ENCODE measurements around the gene MRPL14.

Gene MRPL14

GRCh38 chr6:44080561-44081521 lies 46.4 kb downstream of the MRPL14 start:
- DNase-seq (ENCODE audit: low read depth, low spot score): no peak

GRCh38 chr6:44079672-44080071 lies 47.6 kb downstream of the MRPL14 start:
- no peak for DNase-seq (ENCODE audit: low read depth, low spot score)

DNA sequence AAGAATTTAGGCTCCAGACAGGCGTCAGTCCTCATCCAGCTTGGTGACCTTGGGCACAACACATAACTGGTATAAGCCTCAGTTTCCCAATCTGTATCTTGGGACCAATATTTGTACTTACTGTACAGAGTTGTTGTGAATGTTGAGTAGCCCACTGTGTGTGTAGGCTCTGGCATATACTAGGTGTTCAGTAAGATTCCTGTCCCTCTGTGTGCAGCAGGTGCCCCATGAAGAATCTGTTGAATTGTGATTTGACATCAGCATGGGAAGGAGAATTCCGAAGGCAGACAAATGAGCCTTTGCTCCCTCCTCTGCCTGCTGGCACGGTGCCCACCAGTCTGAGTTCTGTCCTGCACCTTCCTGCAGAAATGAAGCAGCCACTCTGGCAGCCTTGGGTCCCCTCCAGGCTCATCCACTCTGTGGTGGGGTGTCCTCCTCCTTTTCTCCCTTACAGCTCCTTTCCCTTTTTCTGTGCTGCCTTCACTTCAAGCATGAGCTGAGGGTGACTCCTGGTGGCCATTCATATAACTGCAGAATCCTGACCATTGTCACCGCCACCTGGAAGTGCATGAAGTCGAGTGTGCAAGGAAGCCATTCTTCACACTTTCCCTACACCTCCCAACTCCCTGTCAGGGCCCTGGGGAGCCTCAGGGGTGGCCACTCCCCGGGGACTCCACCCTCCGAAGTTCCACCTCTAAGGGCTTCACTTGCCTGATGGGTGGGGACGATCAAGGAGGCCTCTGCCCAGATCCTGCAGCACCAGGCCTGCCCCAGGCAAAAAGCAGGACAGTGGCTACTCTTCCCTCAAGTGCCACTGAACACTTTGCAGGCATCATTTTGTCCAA lies 48.2 kb downstream of the MRPL14 start:
- no peak for DNase-seq (ENCODE audit: low read depth, low spot score)

DNA sequence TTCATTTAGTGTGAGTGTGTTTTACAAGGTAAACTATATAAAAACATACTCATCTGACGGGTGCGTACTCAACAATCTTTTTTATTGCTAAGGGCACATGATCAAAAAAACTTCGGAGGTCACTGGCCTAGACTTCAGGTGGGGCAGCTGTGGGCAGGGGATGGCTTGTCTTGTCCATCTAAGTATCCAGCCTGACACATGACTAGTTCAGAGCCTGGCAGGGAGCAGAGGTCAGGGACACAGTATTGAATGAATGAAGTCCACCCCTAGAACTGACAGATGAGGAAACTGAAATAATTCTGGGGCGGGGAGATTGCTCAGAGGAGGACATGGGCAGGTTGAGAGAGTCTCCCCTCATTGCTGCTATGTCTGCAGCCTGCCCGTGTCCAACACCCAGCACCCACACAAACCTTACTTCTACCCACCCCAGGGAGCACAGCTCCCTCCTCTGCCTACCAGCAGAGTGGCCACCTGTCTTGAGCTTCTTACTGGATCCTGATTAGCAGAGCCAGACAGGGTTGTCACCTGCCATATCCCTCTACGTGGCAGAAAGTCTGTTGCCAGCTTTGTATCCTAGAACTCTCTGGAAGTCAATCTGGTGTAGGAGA lies 48.9 kb downstream of the MRPL14 start:
- DNase-seq (ENCODE audit: low read depth, low spot score): no peak

DNA sequence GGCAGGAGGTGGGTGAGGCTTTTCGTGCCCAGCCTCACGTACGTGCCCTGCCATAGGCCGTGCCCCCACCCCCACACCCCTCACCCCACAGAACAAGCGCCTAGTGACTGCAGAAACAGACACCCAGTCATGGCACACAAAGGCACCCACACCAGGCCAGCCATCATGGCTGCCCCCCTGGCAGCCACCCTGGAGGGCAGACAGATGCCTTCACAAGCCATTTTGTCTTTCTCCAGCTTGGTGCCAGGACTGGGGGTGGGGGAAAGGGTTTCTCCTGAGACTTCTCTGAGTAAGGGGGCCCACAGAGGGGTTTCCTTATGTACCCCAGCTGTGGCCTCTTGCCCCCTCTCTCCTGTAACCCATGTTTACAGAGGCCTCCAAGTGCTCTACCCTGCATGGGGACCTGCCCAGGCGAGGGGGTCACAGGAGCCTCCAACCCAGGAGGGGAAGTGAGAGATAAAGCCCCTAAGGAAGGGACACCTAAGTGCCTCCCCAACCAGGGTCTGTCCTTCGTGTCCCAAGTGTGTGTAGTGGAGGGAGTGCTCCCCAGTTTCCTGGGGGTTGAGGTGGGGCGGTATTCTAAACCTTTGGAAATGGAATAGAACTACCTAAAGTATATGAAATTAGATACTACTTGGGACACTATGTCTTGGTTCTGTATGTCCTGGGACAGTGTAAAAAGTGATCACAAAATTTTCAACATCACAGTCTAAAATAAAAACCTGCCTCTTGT lies 49.9 kb downstream of the MRPL14 start:
- DNase-seq (ENCODE audit: low read depth, low spot score): no peak

DNA sequence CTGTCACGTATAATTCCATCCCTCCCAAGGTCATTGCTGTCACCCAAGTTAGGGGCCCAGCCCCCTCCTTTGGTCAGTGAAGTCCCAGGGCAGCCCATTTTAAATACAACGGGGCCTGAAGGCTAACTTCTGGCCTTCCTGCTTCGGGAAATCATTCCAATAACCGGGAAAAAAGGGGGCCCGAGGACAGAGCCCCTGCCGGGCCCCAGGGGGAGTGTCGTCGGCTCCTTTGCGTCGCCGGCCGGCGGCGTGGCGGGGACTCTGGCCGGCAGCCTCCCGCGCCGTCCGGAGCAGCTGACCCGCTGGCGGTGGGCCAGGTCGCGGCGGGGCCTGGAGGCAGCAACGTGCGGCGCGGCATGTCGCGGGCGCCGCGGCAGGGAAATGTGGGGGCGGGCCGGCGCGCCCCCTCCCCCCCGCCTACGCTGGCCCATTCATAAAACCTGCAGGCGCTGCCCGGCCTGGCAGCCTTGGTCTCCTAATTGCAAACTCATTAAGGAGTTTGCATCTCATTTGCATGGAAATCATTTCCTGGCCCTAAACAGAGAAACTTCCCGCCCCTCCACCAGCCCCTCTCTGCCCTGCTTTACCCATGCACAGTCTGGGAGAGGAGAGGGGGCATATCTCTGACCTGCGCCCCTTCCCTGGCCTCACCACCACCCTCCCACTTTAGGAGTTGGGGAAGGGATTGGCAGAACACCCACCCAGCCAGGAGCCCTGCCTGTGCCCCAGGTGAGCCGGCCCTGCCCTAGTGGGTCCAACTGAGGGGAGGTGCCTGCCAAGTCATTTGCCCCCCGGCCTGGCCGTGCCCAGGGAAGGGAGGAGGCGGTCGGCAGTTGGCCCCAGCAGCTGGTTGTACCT lies 50.7 kb downstream of the MRPL14 start:
- no peak for DNase-seq (ENCODE audit: low read depth, low spot score)

DNA sequence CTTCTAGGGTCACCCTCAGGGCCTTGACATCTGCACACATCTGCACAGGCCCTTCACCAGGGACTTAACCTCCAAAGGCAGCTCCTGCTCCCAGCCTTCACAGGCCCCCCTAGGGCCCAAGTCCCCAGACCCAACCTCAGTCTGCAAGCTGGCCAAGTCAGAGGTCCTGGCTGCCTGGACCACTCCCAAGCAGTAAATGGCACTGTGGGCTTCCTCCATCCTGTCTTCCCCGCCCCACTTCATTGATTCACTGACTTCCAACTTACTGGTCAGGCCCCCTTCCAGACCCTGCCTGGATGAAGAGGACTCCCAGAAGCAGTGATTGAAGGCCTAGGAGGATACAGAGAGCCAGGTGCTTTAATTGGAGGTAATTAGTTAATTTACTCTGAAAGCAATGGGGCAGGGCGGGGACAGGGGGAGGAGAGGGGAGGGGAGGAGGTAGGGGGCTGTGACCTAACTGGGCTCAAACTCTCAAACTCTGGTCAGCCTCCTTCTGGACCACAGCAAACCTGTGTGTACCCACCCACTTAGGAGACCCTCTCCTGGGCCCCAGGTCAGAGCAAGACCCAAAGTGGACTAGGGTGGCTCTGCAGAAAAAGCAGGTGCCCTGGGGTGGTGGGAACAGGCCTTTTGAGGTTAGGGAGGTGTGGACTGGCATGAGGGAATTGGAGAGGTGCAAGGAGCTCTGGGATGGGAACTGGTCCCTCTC lies 51.5 kb downstream of the MRPL14 start:
- DNase-seq (ENCODE audit: low read depth, low spot score): no peak

GRCh38 chr6:44074813-44075646 lies 52.2 kb downstream of the MRPL14 start:
- no peak for DNase-seq (ENCODE audit: low read depth, low spot score)

DNA sequence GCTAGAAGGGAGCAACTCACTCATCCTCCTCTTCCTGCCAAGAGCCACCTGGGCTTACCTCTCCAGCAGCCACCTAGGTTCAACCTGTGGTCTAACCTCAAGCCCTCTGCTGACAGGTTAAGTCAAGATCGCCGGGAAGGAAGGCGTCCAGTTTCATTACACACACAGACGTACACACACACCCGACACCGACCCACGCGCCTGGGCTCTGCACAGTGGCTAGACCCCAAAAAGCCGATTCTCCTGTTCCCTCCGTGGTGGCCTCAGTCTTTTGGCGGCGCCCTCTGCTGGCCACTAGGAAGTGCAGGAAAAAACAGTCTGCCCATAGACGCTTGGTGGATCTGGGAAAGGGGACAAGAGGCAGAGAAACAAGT lies 52.8 kb downstream of the MRPL14 start:
- no peak for DNase-seq (ENCODE audit: low read depth, low spot score)

DNA sequence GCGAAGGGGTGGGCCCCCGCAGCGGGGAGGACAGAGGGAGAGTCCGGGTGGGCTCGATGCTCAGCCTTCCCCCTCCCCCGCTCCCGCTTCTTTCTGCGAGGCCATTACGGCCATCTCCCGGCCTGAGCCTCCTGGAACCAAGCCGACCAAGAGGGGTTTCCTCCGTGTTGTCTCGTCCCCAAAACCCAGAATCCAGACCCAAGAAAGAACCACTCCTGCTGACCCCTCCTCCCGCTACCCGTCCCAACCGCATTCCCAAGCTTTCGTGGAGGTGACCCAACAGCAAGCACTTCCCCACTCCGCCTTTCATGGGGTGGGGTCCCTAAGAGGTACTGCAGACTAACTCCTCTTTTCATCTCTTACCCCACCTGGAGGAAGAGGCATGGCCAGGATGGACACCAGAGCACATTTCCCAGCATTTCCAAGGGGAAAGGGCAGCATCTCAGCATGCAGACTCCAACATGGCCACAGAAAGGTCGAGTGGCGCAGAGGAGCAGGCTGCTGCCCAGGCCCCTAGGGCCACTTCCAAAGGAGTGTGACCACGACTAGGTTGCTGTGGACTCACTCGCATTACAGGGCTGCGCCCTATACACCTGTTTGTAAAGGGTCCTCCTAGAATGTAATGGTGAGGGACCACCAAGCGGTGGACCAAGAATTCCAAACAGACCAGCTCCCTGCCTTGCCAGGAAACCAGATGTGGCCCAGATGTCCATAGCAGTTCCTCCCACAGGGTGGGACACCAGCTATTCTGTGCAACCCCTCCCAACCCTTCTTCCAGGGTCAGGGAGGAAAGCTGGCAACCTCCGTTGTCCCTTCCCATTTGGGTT lies 53.4 kb downstream of the MRPL14 start:
- DNase-seq (ENCODE audit: low read depth, low spot score): no peak

GRCh38 chr6:44072959-44073611 lies 54.2 kb downstream of the MRPL14 start:
- DNase-seq (ENCODE audit: low read depth, low spot score): no peak

DNA sequence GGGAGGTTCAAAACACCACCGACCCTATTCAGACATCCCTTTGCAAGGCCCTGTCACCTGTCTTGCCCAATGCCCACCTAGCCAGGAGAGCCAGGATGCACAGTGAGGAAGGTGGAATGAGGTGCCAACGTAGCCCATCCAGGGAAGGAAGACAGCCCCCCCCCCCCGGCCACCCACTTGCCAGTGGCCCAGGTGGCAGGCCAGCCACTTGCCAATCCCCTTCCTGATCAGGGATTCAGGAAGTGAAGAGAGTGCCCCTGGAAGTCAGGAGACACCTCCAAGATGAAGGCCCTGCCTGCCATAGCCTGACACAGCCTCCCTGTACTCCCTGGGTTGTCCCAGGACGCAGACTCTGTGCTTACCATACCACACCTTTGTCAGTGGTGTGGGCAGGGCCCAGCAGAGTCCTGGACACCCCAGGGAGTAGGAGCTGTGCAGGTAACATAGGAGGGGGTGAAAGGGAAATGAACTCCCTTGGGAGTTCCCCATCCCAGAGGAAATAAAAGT lies 54.7 kb downstream of the MRPL14 start:
- DNase-seq (ENCODE audit: low read depth, low spot score): no peak

- DNase-seq (ENCODE audit: low read depth, low spot score): no peak
Observed at GRCh38 chr6:44071670-44072451, 55.4 kb downstream of the MRPL14 start.

DNA sequence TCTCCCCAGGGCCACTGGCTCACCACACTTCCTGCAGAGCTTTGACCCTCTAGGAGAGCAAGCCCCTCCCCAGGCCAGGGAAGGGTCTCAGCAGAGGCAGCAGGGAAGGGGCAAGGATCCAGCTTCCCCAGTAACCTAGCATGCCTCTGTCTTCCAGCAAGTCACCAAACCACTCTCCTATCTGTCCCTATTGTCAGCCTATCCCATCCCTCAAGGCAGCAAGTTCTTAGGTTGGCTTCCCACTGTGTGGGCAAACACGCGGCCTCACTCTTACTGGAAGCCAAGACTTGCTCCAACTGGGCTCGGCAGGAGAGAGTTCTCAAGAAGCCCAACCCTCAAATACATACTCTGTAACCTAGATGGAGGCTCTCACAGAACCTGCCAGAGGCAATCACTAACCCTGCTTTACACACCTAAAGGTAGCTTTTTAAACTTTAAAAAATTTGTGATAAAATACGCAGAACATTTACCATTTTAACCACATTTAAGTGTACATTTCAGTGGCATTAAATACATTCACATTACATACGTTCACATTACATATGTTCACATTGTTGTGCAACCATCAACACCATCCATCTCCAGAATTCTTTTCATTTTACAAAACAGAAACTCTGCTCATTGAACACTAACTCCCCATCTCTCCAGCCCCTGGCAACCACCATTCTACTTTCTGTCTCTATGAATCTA lies 58.5 kb downstream of the MRPL14 start:
- DNase-seq (ENCODE audit: low read depth, low spot score): no peak

GRCh38 chr6:44067173-44068139 lies 59.8 kb downstream of the MRPL14 start:
- DNase-seq (ENCODE audit: low read depth, low spot score): no peak

Measured in iPS DF 19.7 (cell line).